Transverse colon (tissue), 3 donors: ENCODE results near the gene ABCA8.

Source experiments
- CTCF ChIP-seq, 5 experiments: fragments of 200-600 bp in 3 of 5; fragments of 450-650 bp in 2 of 5; sonication (generic) in 3 of 5; IDR thresholded peaks; 1 replicate in 2 of 5; 2 replicates in 3 of 5; pipeline ENCODE4 v1.5.1; 2016 to 2017; ENCODE audit warnings: antibody characterized with exemption in 5 of 5, inconsistent platforms in 3 of 5, mild to moderate bottlenecking in 2 of 5, moderate library complexity in 1 of 5
- EP300 ChIP-seq: sonication (generic); formaldehyde crosslinking; IDR thresholded peaks from one replicate; pipeline ENCODE4 v1.6.1; 2017; ENCODE audit warnings: antibody characterized with exemption, low read depth

GRCh38 chr17:68941761-68942160, 13.4 kb downstream of the ABCA8 start:
- TF ChIP-seq CTCF (IDR thresholded peaks at IDR 0.05) (no peak), EP300 (no peak)
